PFSK-1 (cell line): Measurements from ENCODE around the gene MARK3.

Experiments
- FOXP2 ChIP-seq: optimal IDR thresholded peaks from 2 replicates; pipeline ENCODE3; 2011; ENCODE audit warnings: borderline replicate concordance, control low read depth, inconsistent platforms; ENCODE audit not compliant: insufficient read depth; ENCODE audit errors: extremely low read length, extremely low read depth
- POLR2AphosphoS5 ChIP-seq: IDR thresholded peaks from 2 replicates; pipeline ENCODE4 v1.6.1; 2012; ENCODE audit warnings: low read depth, mild to moderate bottlenecking, control low read depth, low read length, moderate library complexity
- TAF1 ChIP-seq: IDR thresholded peaks from 2 replicates; pipeline ENCODE4 v1.6.1; 2012; ENCODE audit warnings: low read length, control low read depth, borderline replicate concordance; ENCODE audit not compliant: insufficient read depth

DNA sequence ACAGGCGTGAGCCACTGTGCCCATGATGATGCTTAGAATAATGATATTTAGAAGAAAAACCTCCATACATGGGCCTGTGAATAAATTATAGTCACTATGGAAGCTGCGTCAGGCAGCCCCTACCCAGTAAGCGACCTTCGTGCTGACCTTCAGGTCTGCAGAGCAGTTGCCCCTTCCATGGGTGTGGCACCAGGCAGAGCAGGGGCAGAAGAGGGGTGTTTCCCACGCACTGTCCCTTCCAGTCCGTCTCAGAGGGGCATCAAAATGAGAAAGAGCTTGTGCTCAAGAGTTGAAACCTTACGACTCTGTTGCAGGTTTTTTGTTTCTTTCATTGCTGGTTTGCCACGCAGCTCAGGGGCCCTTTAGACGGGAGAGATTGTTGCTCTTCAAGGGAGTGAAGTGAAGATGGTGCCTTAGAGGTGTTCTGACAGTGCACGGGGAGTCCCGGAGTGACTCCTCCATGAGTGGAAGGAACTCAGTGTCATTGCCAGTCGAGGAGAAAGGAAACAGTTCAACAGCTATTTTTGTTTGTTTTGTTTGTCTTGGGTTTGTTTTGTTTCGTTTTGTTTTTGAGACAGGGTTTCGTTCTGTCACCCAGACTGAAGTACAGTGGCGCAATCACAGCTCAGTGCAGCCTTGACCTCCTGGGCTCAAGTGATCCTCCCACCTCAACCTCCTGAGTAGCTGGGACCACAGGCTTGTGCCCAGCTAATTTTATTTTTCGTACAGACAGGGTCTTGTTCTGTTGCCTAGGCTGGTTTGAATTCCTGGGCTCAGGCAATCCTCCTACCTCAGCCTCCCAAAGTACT, 123.5 kb downstream of the MARK3 start:
- TF ChIP-seq TAF1 (no peak), POLR2AphosphoS5 (no peak), FOXP2 (no peak)
